ENCODE results near the gene ITIH3.

ITIH3 gene

GRCh38 chr3:52813810-52814209 lies 19.2 kb downstream of the ITIH3 start:
- H3K4me2 ChIP-seq (ENCODE audit: low read length) = no peak overlapping the region
- H3F3A ChIP-seq (ENCODE audit: control insufficient read depth, insufficient read depth) = no peaks in the 10 kb centered on the region
- H3K4me3 ChIP-seq (ENCODE audit: low read length) = no peak overlapping the region
- H3K27ac ChIP-seq (ENCODE audit: low read depth, low read length) = no peak overlapping the region
- no peaks in the 10 kb centered on the region for H3K36me3 ChIP-seq (ENCODE audit: control insufficient read depth, low read length)
- no peaks in the 10 kb centered on the region for H3K79me2 ChIP-seq (ENCODE audit: control insufficient read depth, low read length)
- no peaks in the 10 kb centered on the region for H3K9me2 ChIP-seq (replicated peaks; ENCODE audit: control insufficient read depth, low read length)
- H3K9me3 ChIP-seq (ENCODE audit: control insufficient read depth, insufficient read depth, low read length) = no peaks in the 10 kb centered on the region
- no peaks in the 10 kb centered on the region for H4K20me1 ChIP-seq (ENCODE audit: control insufficient read depth, insufficient read depth, low read depth, low read length)
- H3K4me1 ChIP-seq (ENCODE audit: control insufficient read depth, low read length) = no peaks in the 10 kb centered on the region
- TF ChIP-seq CTCF (IDR thresholded peaks at IDR 0.05; ENCODE audit: low read depth, low read length, poor library complexity, severe bottlenecking) = no peak
- TF ChIP-seq EZH2phosphoT487 (IDR thresholded peaks at IDR 0.05; ENCODE audit: borderline replicate concordance, low read length) = no peak
- H3K27me3 ChIP-seq (ENCODE audit: control insufficient read depth, low read length) = no peaks in the 10 kb centered on the region

DNA sequence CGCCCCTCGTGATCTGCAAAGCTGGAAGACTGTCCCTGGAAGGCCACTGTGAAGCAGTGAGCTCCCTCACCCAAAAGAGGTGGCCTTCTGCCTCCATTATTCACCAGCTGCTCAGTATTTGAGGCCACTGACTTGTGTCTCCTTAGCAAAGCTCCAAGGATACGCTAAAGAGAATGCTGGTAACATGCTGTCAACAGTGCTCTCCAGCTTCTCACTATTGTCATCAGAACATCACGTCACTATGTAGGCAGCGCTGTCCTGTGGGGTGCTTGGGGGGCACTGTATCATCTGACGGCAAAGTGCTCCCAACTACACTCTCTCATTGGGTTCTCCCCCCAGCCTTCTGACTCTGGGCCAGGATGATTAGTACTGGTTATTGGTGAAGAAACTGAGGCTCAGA lies 21.6 kb downstream of the ITIH3 start:
- Histone ChIP-seq H3K4me2 (ENCODE audit: low read length) (no peak overlapping the region), H4K20me1 (ENCODE audit: control insufficient read depth, insufficient read depth, low read depth, low read length) (no peaks in the 10 kb centered on the region; the same call in 1 of the 2 replicates), H3F3A (ENCODE audit: control insufficient read depth, insufficient read depth) (no peaks in the 10 kb centered on the region), H3K36me3 (ENCODE audit: control insufficient read depth, low read length) (no peaks in the 10 kb centered on the region), H3K4me3 (ENCODE audit: low read length) (no peak overlapping the region), H3K4me1 (ENCODE audit: control insufficient read depth, low read length) (no peaks in the 10 kb centered on the region), H3K27me3 (ENCODE audit: control insufficient read depth, low read length) (no peaks in the 10 kb centered on the region), H3K79me2 (ENCODE audit: control insufficient read depth, low read length) (no peaks in the 10 kb centered on the region), H3K27ac (ENCODE audit: low read depth, low read length) (no peak overlapping the region), H3K9me2 (replicated peaks; ENCODE audit: control insufficient read depth, low read length) (no peaks in the 10 kb centered on the region), H3K9me3 (ENCODE audit: control insufficient read depth, insufficient read depth, low read length) (no peaks in the 10 kb centered on the region)
- TF ChIP-seq EZH2phosphoT487 (IDR thresholded peaks at IDR 0.05; ENCODE audit: borderline replicate concordance, low read length) (no peak), CTCF (IDR thresholded peaks at IDR 0.05; ENCODE audit: low read depth, low read length, poor library complexity, severe bottlenecking) (no peak)

GRCh38 chr3:52816654-52817053 lies 22.1 kb downstream of the ITIH3 start:
- H3K4me1 ChIP-seq (ENCODE audit: control insufficient read depth, low read length) = no peaks in the 10 kb centered on the region
- H3K4me2 ChIP-seq (ENCODE audit: low read length) = no peak overlapping the region
- no peaks in the 10 kb centered on the region for H3K9me3 ChIP-seq (ENCODE audit: control insufficient read depth, insufficient read depth, low read length)
- no peak for TF ChIP-seq EZH2phosphoT487 (IDR thresholded peaks at IDR 0.05; ENCODE audit: borderline replicate concordance, low read length)
- no peak for TF ChIP-seq CTCF (IDR thresholded peaks at IDR 0.05; ENCODE audit: low read depth, low read length, poor library complexity, severe bottlenecking)
- H3K27me3 ChIP-seq (ENCODE audit: control insufficient read depth, low read length) = no peaks in the 10 kb centered on the region
- no peak overlapping the region for H3K4me3 ChIP-seq (ENCODE audit: low read length)
- H3K36me3 ChIP-seq (ENCODE audit: control insufficient read depth, low read length) = no peaks in the 10 kb centered on the region
- H4K20me1 ChIP-seq (ENCODE audit: control insufficient read depth, insufficient read depth, low read depth, low read length) = no peaks in the 10 kb centered on the region; the same call in 1 of the 2 replicates
- H3K27ac ChIP-seq (ENCODE audit: low read depth, low read length) = no peak overlapping the region
- H3F3A ChIP-seq (ENCODE audit: control insufficient read depth, insufficient read depth) = no peaks in the 10 kb centered on the region
- no peaks in the 10 kb centered on the region for H3K79me2 ChIP-seq (ENCODE audit: control insufficient read depth, low read length)
- H3K9me2 ChIP-seq (replicated peaks; ENCODE audit: control insufficient read depth, low read length) = no peaks in the 10 kb centered on the region

- no peaks in the 10 kb centered on the region for H3K79me2 ChIP-seq (ENCODE audit: control insufficient read depth, low read length)
- H3K9me3 ChIP-seq (ENCODE audit: control insufficient read depth, insufficient read depth, low read length) = no peaks in the 10 kb centered on the region
- no peaks in the 10 kb centered on the region for H3K4me1 ChIP-seq (ENCODE audit: control insufficient read depth, low read length)
- H3K4me3 ChIP-seq (ENCODE audit: low read length) = no peak overlapping the region
- H3K36me3 ChIP-seq (ENCODE audit: control insufficient read depth, low read length) = no peaks in the 10 kb centered on the region
- no peaks in the 10 kb centered on the region; the same call in 1 of the 2 replicates for H4K20me1 ChIP-seq (ENCODE audit: control insufficient read depth, insufficient read depth, low read depth, low read length)
- H3F3A ChIP-seq (ENCODE audit: control insufficient read depth, insufficient read depth) = no peaks in the 10 kb centered on the region
- H3K27ac ChIP-seq (ENCODE audit: low read depth, low read length) = no peak overlapping the region
- no peaks in the 10 kb centered on the region for H3K9me2 ChIP-seq (replicated peaks; ENCODE audit: control insufficient read depth, low read length)
- no peaks in the 10 kb centered on the region for H3K27me3 ChIP-seq (ENCODE audit: control insufficient read depth, low read length)
- no peak overlapping the region for H3K4me2 ChIP-seq (ENCODE audit: low read length)
- TF ChIP-seq CTCF (IDR thresholded peaks at IDR 0.05; ENCODE audit: low read depth, low read length, poor library complexity, severe bottlenecking) = no peak
- TF ChIP-seq EZH2phosphoT487 (IDR thresholded peaks at IDR 0.05; ENCODE audit: borderline replicate concordance, low read length) = no peak
Measured at GRCh38 chr3:52817221-52817620, 22.6 kb downstream of the ITIH3 start.

Data from DOHH2 (cell line).